ENCODE measurements around the gene FBXL17.

DNA sequence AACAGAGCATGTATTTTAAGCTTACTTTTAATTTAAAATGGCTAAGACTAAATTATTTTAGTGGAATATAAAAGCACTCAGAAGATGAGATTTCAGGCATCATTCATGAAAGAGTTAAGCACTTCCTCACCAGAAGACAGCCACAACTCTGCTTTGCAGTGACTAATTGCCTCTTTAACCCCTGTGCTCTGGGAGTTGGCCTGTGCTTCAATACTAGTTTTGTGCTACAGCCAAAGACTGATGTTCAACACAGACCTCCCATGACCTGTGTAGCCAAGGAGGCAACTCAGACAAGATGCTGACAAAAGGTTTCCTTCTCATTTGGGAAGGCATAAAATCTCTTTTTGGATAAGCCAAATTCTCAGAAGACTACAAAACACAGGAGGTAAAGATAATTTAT is 353.5 kb downstream of the FBXL17 start:
- TF ChIP-seq EZH2phosphoT487 (IDR thresholded peaks at IDR 0.05; ENCODE audit: borderline replicate concordance, low read length) = no peak
- TF ChIP-seq, protein P1, sequence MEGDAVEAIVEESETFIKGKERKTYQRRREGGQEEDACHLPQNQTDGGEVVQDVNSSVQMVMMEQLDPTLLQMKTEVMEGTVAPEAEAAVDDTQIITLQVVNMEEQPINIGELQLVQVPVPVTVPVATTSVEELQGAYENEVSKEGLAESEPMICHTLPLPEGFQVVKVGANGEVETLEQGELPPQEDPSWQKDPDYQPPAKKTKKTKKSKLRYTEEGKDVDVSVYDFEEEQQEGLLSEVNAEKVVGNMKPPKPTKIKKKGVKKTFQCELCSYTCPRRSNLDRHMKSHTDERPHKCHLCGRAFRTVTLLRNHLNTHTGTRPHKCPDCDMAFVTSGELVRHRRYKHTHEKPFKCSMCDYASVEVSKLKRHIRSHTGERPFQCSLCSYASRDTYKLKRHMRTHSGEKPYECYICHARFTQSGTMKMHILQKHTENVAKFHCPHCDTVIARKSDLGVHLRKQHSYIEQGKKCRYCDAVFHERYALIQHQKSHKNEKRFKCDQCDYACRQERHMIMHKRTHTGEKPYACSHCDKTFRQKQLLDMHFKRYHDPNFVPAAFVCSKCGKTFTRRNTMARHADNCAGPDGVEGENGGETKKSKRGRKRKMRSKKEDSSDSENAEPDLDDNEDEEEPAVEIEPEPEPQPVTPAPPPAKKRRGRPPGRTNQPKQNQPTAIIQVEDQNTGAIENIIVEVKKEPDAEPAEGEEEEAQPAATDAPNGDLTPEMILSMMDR (conservative IDR thresholded peaks at IDR 0.05; ENCODE audit: low read depth, low read length) = no peak
- no peak for TF ChIP-seq EZH2 (IDR thresholded peaks at IDR 0.05; ENCODE audit: low read length, unreplicated experiment)
